Sigmoid colon (tissue), 7 donors: Measurements from ENCODE around the gene STBD1. TPM values are rescaled to one million over a fixed set of nuclear protein-coding genes. Genes with fewer than 3 reads are reported as not detected.

Experiments
- DNase-seq: peaks from one replicate; pipeline ENCODE4 v3.0.0-alpha.2; 2019
- H3K27ac ChIP-seq, 4 donors: fragments of 200-600 bp; sonication (generic); one replicate each; pipeline ENCODE4 v1.5.1; 2016 to 2019; ENCODE audit warnings: mild to moderate bottlenecking in 1 of 4
- H3K27me3 ChIP-seq, 3 donors: fragments of 200-600 bp; sonication (generic); one replicate each; pipeline ENCODE4 v1.5.1; 2019; ENCODE audit warnings: mild to moderate bottlenecking in 1 of 3
- H3K36me3 ChIP-seq, 4 donors: fragments of 200-600 bp; sonication (generic); one replicate each; pipeline ENCODE4 v1.5.1; 2016 to 2019
- H3K4me1 ChIP-seq, 4 donors: fragments of 200-600 bp; sonication (generic); one replicate each; pipeline ENCODE4 v1.5.1; 2017 to 2019
- H3K4me3 ChIP-seq, 4 donors: fragments of 200-600 bp; sonication (generic); one replicate each; pipeline ENCODE4 v1.5.1; 2017 to 2019; ENCODE audit warnings: mild to moderate bottlenecking in 2 of 4, moderate library complexity in 1 of 4
- H3K9me3 ChIP-seq, 4 donors: fragments of 200-600 bp in 3 of 4; sonication (generic) in 3 of 4; one replicate each; pipeline versions ENCODE4 v1.5.1 to v1.6.1; 2013 to 2019
- EP300 ChIP-seq, 4 donors: sonication (generic); formaldehyde crosslinking; IDR thresholded peaks; one replicate each; pipeline ENCODE4 v1.6.1; 2017; ENCODE audit warnings: antibody characterized with exemption in 4 of 4
- POLR2A ChIP-seq, 2 donors: fragments of 450-650 bp; IDR thresholded peaks; one replicate each; pipeline ENCODE4 v1.6.1; 2016; ENCODE audit warnings: antibody characterized with exemption in 2 of 2, mild to moderate bottlenecking in 2 of 2, moderate library complexity in 2 of 2
- POLR2AphosphoS5 ChIP-seq, 4 donors: sonication (generic); formaldehyde crosslinking; IDR thresholded peaks; one replicate each; pipeline ENCODE4 v1.6.1; 2017; ENCODE audit warnings: antibody characterized with exemption in 4 of 4
- WGBS, 2 donors: extraction: QIAGEN DNeasy Blood & Tissue Kit; methylation state at CpG; one replicate each; pipeline ENCODE4 v1.1.7; 2013; 5-methylcytosine and 5-hydroxymethylcytosine counted together
- intact Hi-C: fragments of 100-400 bp; cut with DNase I; formaldehyde crosslinking; loops from one replicate; pipeline ENCODE4 v1.15.1; 2023
- polyA plus RNA-seq, 3 donors: library from polyadenylated mRNA; stranded (reverse); fragments of 200-250 nt; gene quantifications; one replicate each; pipeline ENCODE4 v1.2.3, GENCODE V29; 2013
- total RNA-seq, 4 donors: library from RNA; depleted of rRNA; stranded (reverse); fragments of >200 nt; gene quantifications; one replicate each; pipeline ENCODE4 v1.1.0, GENCODE V29; 2016
- TF ChIP-seq, protein P1 (sequence below), 4 experiments: fragments of 450-650 bp in 3 of 4; fragments of 200-600 bp in 1 of 4; IDR thresholded peaks; one replicate each; pipeline ENCODE4 v1.5.1; 2016 to 2019; ENCODE audit warnings: antibody characterized with exemption in 4 of 4, mild to moderate bottlenecking in 3 of 4, moderate library complexity in 2 of 4
- donor health status: healthy with polysubstance abuse.
- donor health status: Bipolar disorder and iron deficiency.
- donor health status: healthy.

The STBD1 gene
- total RNA-seq = 10 to 100 TPM; 11.0 to 17.1 (median 15.3) TPM
- 1 to 10 TPM; 6.0 to 8.8 (median 7.8) TPM for polyA plus RNA-seq

DNA sequence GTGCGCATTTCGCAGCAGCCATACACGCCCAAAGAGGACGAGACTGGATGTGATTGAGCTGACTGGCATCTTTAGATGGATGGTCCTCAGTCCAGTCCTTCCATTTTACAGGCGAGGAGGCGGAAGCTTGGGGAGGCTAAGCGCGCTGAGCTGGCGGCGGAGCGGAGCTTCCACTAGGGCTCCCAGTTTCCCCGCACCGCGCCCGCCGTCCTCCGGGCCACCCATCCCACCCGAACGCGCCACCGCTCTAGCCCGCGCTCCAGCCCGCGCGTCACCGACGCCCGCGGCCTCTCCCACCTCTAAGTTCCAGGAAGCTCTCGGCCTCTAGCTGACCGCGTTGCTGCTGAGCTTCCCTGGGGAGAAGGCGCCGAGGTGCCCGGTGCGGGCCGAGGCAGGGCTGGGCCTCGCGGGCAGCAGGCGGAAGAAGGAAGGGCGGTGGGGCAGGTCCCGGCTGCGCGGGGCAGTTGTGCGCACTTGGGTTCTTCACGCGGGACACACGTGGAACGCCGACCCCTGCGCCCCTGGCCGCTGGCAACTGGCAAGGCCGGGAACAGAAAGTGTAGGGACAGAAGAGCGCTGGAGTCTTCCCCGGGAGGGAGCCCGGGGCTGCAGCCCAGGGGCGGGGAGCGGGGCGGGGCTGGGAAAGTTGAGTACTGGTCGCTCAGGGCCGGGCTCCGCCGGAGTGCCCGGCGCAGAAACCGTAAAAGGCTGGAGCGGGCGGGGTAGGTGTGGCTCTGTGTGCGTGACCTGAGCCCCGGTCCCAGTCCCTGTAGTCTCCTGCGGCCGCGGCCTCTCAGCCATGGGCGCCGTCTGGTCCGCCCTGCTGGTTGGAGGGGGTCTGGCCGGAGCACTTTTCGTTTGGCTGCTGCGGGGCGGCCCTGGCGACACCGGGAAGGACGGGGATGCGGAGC, at the start of gene STBD1:
Gene STBD1, plus strand, starts transcription at position 763 of the 911 bp plus-strand sequence. Its CDS starts 37 bp downstream, at position 800.
- WGBS, 2 donors = 0 to 1% methylated on average over 85 of the region's 85 CpGs
- Histone ChIP-seq H3K4me3 (peak within 1 kb of the TSS; percentile 68 to 87 (median 77)), H3K27me3 (no peaks in the 10 kb centered on the region), H3K36me3 (peaks cover 0 to 19% (median 3%) of the 10 kb centered on the region in 4 donors), H3K9me3 (no peaks in the 10 kb centered on the region), H3K4me1 (peaks cover 0 to 53% (median 36%) of the 10 kb centered on the region in 4 donors), H3K27ac (peak within 1 kb of the TSS; percentile 84 to 95 (median 91))
- intact Hi-C loops = loop anchor here (1.0 to 10.0 kb wide), 6 partner anchors 55 to 161 kb away; partner anchors contain the start of genes CCDC158, FAM47E, NUP54 and SCARB2
- TF ChIP-seq POLR2A (IDR thresholded peaks at IDR 0.05) (peak; percentile 10 to 27), POLR2AphosphoS5 (IDR thresholded peaks at IDR 0.05) (peak; percentile 37 to 85 (median 70)), EP300 (IDR thresholded peaks at IDR 0.05) (no peak)
- TF ChIP-seq, protein P1, sequence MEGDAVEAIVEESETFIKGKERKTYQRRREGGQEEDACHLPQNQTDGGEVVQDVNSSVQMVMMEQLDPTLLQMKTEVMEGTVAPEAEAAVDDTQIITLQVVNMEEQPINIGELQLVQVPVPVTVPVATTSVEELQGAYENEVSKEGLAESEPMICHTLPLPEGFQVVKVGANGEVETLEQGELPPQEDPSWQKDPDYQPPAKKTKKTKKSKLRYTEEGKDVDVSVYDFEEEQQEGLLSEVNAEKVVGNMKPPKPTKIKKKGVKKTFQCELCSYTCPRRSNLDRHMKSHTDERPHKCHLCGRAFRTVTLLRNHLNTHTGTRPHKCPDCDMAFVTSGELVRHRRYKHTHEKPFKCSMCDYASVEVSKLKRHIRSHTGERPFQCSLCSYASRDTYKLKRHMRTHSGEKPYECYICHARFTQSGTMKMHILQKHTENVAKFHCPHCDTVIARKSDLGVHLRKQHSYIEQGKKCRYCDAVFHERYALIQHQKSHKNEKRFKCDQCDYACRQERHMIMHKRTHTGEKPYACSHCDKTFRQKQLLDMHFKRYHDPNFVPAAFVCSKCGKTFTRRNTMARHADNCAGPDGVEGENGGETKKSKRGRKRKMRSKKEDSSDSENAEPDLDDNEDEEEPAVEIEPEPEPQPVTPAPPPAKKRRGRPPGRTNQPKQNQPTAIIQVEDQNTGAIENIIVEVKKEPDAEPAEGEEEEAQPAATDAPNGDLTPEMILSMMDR (IDR thresholded peaks at IDR 0.05) = no peak
- peak; percentile 89 for DNase-seq

DNA sequence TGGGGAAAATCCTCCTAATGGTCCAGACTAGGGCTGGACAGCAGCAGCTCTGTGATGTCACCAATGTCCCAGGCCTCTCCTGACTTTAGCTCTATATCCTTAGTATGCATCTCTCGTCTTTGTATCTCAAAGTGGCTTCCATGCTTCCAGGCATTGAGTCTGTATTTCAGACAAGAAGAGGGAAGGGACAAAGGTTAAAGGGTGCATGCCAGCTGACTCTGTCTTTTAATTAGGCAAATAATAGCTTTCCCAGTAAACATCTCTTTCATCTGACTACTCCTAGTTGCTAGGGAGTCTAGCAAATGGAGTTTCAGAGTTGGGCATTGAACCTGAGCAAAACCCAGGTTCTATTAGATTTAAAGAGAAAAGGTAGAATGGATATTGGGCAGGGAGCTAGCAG, 49.6 kb upstream of the STBD1 start:
- 78 to 85% methylated on average over 1 of the region's 1 CpG for WGBS, 2 donors
- H3K9me3 ChIP-seq = no peaks in the 10 kb centered on the region
- H3K36me3 ChIP-seq = no peaks in the 10 kb centered on the region
- TF ChIP-seq, protein P1 (IDR thresholded peaks at IDR 0.05) = no peak
- no peak for TF ChIP-seq POLR2A (IDR thresholded peaks at IDR 0.05)
- no peak for TF ChIP-seq EP300 (IDR thresholded peaks at IDR 0.05)
- TF ChIP-seq POLR2AphosphoS5 (IDR thresholded peaks at IDR 0.05) = no peak
- intact Hi-C loops = no loop called here
- no peak overlapping the region for H3K4me3 ChIP-seq
- H3K27ac ChIP-seq = no peak overlapping the region
- peaks cover 0 to 4% (median 2%) of the 10 kb centered on the region in 4 donors for H3K4me1 ChIP-seq
- DNase-seq = no peak
- H3K27me3 ChIP-seq = no peaks in the 10 kb centered on the region

DNA sequence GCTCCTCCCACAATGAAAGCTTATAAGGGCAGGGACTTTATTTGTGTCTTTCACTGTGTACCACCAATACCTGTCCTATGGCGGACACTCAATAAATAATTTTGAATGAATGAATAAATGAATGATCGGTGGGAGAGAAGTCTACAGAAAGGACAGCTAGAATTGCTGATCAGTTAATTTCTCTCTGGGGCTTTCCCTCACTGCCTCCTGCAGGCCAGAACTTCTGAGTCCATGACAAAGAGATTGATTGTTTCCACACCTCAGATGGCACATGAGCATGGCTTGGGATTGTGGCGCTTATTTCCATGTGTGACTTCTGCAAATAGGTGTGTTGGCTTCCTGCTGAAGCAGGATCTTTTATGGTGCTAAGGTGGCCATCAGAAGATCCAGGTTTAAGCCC, 48.7 kb upstream of the STBD1 start:
- WGBS, 2 donors = 89 to 96% methylated on average over 3 of the region's 3 CpGs
- H3K9me3 ChIP-seq = no peaks in the 10 kb centered on the region
- no peaks in the 10 kb centered on the region for H3K4me1 ChIP-seq
- intact Hi-C loops = no loop called here
- no peak overlapping the region for H3K27ac ChIP-seq
- DNase-seq = no peak
- TF ChIP-seq POLR2AphosphoS5 (IDR thresholded peaks at IDR 0.05) (no peak), EP300 (IDR thresholded peaks at IDR 0.05) (no peak)
- TF ChIP-seq, protein P1 (IDR thresholded peaks at IDR 0.05) = no peak
- no peak overlapping the region for H3K4me3 ChIP-seq
- H3K27me3 ChIP-seq = no peaks in the 10 kb centered on the region
- no peaks in the 10 kb centered on the region for H3K36me3 ChIP-seq

DNA sequence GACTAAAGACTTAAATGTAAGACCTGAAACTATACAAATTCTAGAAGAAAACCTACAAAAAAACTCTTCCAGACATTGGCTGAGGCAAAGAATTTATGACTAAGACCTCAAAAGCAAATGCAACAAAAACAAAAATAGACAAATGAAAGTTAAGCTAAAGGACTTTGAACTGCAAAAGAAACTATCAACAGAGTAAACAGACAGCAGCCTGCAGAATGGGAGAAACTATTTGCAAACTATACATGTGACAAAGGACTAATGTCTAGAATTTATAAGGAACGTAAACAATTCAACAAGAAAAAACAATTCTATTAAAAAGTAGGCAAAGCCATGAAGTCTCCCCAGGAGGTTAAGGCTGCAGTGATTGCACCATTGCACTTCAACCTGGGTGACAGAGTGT, 46.0 kb upstream of the STBD1 start:
- DNase-seq = no peak
- no peaks in the 10 kb centered on the region for H3K9me3 ChIP-seq
- no peaks in the 10 kb centered on the region for H3K27me3 ChIP-seq
- no peak for TF ChIP-seq POLR2A (IDR thresholded peaks at IDR 0.05)
- no peak for TF ChIP-seq POLR2AphosphoS5 (IDR thresholded peaks at IDR 0.05)
- TF ChIP-seq EP300 (IDR thresholded peaks at IDR 0.05) = no peak
- TF ChIP-seq, protein P1 (IDR thresholded peaks at IDR 0.05) = no peak
- H3K4me1 ChIP-seq = no peaks in the 10 kb centered on the region
- no peak overlapping the region for H3K27ac ChIP-seq
- no peak overlapping the region for H3K4me3 ChIP-seq
- WGBS, 2 donors = 57 to 72% methylated on average over 1 of the region's 1 CpG
- intact Hi-C loops = no loop called here
- H3K36me3 ChIP-seq = peaks cover 0 to 17% (median 0%) of the 10 kb centered on the region in 4 donors
